Endothelial cell of umbilical vein (primary cell): Measurements from ENCODE around the gene RPS16.

Source experiments
- CTCF ChIP-seq, 2 donors: IDR thresholded peaks; 1 replicate in 1 of 2; 2 replicates in 1 of 2; pipeline ENCODE4 v1.5.1; 2011; ENCODE audit warnings: low read length in 2 of 2, mild to moderate bottlenecking in 2 of 2, moderate library complexity in 2 of 2, control low read depth in 1 of 2, inconsistent platforms in 1 of 2, low read depth in 1 of 2; ENCODE audit not compliant: insufficient read depth in 1 of 2; ENCODE audit errors: extremely low read depth in 1 of 2
- EZH2 ChIP-seq: IDR thresholded peaks from 2 replicates; pipeline ENCODE4 v1.6.1; 2012; ENCODE audit warnings: borderline replicate concordance, low read depth, mild to moderate bottlenecking, moderate library complexity, low read length, inconsistent platforms; ENCODE audit not compliant: severe bottlenecking
- MYC ChIP-seq: IDR thresholded peaks from one replicate; pipeline ENCODE4 v1.6.1; 2011; ENCODE audit warnings: mild to moderate bottlenecking, low read depth, low read length
- POLR2A ChIP-seq: IDR thresholded peaks from 2 replicates; pipeline ENCODE4 v1.6.1; 2012; ENCODE audit warnings: low read depth, mild to moderate bottlenecking, control low read depth, low read length

GRCh38 chr19:39470724-39471339 lies 35.1 kb upstream of the RPS16 start:
- no peak for TF ChIP-seq MYC
- no peak for TF ChIP-seq CTCF (IDR thresholded peaks at IDR 0.05; ENCODE audit: extremely low read depth in 1 of 2, insufficient read depth in 1 of 2, low read depth in 1 of 2, low read length in 2 of 2)
- TF ChIP-seq EZH2, result no peak
- no peak for TF ChIP-seq POLR2A
